ENCODE measurements around the gene ERGIC3. TPM values are rescaled to one million over a fixed set of nuclear protein-coding genes. Genes with fewer than 3 reads are reported as not detected.

ERGIC3 gene
- total RNA-seq (2014; rRNA removed; shearing (Covaris generic)) = 172 and 178 TPM in 2 replicates

DNA sequence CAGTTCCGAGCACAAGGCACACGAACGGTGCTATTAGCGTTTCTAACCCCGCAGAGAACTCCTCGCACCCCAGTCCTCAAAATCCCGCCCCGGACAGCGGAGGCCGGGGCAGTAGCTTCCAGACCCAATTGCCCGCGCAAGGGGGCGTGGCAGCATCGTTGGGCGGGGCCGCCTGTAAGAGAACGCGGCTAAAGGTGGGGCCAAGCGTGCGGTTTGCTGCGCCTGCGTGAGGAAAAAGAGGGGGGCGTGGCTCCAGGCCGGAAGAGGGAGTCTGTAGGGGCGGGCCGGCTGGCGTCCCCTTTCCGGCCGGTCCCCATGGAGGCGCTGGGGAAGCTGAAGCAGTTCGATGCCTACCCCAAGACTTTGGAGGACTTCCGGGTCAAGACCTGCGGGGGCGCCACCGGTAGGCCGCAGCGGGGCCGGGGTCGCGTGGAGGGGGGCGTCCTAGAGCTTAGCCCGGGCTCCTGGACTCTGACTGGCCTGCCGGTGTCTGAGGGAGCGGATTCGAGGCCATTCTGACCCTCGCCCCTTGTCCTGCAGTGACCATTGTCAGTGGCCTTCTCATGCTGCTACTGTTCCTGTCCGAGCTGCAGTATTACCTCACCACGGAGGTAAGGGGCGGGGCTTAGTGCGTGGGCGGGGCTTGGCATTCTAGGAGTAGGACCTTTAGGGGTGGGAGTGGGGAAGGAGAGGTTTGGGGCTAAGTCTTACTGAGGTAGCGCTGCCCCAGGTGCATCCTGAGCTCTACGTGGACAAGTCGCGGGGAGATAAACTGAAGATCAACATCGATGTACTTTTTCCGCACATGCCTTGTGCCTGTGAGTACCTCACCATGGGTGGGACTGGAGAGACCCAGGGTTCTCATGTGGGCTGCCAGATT, at the start of gene ERGIC3:
TSS of gene ERGIC3 (plus strand) at position 296 of the 880 bp plus-strand sequence. CDS start at position 316, 20 bp downstream.
- peak; percentile 98 for DNase-seq (ENCODE audit: low read depth)

DNA sequence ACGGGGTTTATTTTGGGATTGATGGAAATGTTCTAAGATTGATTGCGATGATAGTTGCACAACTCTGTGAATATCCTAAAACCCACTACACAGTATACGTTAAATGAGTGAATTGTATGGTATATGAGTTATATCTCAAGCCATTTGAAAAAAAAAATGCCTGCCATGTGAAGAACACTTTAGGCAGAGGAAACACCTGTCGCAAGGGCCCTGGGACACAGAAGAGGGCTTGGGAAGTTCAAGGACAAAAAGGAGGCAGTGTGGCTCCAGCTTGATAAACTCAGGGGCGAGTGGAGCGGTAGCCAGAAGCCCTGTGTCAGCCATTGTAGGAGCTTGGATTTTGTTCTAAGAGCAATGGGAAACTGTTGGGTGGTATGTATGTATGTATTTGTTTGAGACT, 49.5 kb upstream of the ERGIC3 start:
- no peak for DNase-seq (ENCODE audit: low read depth)

DNA sequence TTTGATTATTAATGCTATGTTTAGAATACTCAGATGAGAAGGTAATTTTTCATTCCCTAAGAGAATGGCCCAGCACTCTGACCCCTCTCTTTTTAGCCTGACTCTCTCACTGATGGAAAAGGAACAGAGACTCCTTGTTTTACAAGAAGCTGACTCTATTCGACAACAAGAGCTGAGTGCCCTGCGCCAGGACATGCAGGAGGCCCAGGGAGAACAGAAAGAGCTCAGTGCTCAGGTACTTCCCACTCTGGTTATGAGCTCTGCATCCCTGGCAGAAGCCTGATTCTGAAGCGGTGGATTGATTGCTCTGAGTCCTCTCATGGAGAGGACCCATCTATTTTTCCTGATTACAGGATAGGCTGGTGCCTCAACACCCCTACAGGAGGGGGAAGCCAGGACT, 45.4 kb upstream of the ERGIC3 start:
- no peak for DNase-seq (ENCODE audit: low read depth)

DNA sequence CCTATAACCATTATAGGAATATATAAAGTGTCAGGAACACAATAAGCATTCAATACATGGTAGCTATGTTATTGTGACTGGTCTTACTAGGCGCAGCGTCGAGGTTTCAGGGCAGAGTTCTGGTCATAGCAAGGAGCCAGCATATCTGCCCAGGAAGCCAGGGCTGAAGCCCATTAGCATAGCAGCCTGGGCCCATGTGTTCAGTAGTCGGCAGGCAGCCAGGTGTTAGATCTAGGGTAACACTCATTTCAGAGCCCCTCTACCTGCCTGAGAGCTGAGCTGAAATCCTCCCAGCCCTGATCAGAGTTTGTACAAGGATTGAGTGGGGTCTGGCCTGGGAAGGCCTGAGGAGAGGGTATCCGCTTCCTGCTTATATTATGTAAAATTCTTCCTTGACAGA, 44.6 kb upstream of the ERGIC3 start:
- no peak for DNase-seq (ENCODE audit: low read depth)

DNA sequence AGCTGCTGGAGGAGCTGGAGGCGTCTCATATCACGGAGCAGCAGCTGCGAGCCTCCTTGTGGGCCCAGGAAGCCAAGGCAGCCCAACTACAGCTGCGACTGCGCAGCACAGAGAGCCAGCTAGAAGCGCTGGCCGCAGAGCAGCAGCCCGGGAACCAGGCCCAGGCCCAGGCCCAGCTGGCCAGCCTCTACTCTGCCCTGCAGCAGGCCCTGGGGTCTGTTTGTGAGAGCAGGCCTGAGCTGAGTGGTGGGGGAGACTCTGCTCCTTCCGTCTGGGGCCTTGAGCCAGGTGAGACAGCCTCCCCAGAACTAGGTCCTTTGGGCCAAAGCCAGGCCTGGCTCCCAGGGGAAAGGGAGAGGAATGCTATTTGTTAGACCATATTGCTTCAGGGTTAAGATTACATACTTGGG, 44.1 kb upstream of the ERGIC3 start:
- DNase-seq (ENCODE audit: low read depth) = no peak

DNA sequence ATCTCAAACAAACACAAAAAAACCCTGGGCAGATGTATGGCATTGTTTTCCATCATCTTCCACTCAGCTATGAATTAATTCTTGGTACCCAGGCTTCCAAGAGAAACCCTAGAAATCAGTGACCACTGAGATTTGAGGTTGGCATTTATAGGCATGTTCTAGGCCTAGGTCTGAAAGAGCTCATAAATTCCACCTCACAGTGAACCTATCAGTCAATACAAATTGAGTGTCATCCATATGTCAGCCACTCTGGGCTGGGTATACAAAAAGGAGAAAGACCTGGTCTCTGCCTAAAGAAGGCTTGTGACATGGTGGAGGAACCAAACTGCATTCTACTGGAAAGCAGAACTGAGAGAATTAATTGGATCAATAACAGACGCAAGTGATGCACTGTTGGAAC, 42.6 kb upstream of the ERGIC3 start:
- no peak for DNase-seq (ENCODE audit: low read depth)

DNA sequence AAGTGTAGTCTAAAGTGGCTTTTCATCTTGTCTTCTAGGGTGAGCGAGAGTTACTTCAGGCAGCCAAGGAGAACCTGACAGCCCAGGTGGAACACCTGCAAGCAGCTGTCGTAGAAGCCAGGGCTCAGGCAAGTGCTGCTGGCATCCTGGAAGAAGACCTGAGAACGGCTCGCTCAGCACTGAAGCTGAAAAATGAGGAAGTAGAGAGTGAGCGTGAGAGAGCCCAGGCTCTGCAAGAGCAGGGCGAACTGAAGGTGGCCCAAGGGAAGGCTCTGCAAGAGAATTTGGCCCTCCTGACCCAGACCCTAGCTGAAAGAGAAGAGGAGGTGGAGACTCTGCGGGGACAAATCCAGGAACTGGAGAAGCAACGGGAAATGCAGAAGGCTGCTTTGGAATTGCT, 39.5 kb upstream of the ERGIC3 start:
- DNase-seq (ENCODE audit: low read depth) = no peak

DNA sequence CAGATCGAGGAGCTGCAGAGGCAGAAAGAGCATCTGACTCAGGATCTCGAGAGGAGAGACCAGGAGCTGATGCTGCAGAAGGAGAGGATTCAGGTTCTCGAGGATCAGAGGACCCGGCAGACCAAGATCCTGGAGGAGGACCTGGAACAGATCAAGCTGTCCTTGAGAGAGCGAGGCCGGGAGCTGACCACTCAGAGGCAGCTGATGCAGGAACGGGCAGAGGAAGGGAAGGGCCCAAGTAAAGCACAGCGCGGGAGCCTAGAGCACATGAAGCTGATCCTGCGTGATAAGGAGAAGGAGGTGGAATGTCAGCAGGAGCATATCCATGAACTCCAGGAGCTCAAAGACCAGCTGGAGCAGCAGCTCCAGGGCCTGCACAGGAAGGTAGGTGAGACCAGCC, 38.6 kb upstream of the ERGIC3 start:
- DNase-seq (ENCODE audit: low read depth) = no peak

DNA sequence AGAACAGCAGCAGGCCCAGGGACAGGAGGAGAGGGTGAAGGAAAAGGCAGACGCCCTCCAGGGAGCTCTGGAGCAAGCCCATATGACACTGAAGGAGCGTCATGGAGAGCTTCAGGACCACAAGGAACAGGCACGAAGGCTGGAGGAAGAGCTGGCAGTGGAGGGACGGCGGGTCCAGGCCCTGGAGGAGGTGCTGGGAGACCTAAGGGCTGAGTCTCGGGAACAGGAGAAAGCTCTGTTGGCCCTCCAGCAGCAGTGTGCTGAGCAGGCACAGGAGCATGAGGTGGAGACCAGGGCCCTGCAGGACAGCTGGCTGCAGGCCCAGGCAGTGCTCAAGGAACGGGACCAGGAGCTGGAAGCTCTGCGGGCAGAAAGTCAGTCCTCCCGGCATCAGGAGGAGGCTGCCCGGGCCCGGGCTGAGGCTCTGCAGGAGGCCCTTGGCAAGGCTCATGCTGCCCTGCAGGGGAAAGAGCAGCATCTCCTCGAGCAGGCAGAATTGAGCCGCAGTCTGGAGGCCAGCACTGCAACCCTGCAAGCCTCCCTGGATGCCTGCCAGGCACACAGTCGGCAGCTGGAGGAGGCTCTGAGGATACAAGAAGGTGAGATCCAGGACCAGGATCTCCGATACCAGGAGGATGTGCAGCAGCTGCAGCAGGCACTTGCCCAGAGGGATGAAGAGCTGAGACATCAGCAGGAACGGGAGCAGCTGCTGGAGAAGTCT, 37.9 kb upstream of the ERGIC3 start:
- no peak for DNase-seq (ENCODE audit: low read depth)

DNA sequence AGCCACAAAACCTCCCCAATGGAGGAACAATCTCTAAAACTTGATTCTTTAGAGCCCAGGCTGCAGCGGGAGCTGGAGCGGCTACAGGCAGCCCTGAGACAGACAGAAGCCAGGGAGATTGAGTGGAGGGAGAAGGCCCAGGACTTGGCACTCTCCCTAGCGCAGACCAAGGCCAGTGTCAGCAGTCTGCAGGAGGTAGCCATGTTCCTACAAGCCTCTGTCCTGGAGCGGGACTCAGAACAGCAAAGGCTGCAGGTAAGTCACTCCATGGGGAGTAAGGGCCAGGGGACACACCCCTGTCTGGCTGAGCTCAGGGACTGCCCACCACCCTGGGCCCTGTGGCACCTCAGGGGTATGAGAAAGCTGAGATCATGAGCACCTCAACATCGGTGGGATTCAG, 37.1 kb upstream of the ERGIC3 start:
- no peak for DNase-seq (ENCODE audit: low read depth)

DNA sequence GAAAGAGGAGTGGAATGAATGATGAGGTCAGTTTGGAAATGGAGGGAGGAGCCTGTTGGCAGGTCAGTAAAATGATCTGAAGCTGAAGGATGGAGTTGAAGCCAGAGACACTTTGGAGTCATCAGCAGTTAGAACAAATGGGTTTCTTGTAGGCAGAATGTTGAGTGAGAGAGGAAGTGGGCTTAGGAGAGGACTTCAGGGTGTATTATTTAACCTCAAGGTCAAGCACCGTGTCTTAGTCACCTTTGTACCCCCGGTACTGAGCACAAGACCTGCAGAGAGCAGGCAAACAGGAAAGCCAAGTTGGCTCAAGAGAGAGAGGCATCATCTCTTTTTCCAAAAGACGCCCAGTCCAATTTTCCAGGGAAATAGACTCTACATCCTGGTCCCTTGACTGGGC, 35.7 kb upstream of the ERGIC3 start:
- DNase-seq (ENCODE audit: low read depth) = no peak

DNA sequence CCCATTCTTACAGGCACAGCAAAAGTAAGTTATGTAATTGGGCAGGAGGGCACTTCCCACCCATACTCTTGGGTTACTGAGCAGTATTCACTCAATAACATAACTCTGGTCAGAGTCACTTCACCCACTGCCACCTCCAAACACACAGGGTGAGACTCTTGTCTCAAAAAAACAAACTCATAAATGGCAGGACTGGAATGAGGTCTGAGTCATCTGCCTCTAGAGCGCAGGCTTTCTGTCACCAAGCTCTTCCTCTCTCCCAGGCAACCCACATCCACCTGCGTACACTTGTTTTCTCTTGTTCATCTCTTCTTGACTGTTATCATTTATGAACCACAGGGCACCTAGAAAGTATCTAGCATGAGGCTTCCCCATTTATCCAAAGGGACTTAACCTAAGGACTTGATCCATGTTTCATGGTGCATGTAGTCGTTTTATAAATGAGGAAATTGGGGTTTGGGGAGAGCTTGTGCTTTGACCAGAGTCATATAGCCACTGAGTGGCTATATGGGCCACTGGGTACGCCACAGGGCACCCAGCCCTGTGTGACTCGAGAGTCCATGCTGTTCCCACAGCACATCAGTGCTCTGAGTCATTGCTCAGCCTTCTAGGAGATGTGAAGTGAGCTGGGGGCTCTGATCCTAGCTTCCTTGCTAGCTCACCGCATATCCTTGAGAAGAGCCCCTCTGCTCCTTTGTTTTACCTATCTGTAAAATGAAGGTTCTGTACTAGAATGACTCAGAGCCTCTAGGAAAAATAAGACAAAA, 34.8 kb upstream of the ERGIC3 start:
- peak; percentile 21 for DNase-seq (ENCODE audit: low read depth)

DNA sequence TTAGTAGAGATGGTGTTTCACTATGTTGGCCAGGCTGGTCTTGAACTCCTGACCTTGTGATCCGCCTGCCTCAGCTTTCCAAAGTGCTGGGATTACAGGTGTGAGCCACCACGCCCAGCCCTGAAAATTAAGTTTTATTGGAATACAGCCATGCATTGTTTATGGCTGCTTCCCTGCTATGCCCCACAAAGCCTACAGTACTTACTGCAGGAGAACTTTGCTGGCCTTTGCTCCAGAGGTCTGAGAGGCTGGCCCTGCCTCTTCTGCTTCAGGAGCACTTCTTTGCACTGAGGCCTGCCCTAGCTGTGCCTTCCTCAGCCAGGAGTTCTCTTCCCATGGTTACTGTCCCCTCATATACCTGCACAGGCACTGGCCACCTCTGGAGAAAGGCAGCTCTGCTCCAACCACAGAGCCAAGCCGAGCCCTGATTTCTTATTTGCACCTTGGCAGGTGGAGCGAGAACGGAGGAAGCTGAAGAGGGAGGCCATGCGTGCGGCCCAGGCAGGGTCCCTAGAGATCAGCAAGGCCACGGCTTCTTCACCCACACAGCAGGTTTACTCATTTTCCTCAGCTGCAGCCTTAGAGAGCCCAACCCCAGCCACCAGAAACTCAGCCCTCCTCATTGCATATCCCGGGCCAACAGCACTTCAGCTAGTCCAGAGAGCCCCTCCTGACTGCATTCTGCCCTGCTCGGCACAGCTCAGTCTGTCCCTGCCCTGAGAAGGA, 33.2 kb upstream of the ERGIC3 start:
- no peak for DNase-seq (ENCODE audit: low read depth)

DNA sequence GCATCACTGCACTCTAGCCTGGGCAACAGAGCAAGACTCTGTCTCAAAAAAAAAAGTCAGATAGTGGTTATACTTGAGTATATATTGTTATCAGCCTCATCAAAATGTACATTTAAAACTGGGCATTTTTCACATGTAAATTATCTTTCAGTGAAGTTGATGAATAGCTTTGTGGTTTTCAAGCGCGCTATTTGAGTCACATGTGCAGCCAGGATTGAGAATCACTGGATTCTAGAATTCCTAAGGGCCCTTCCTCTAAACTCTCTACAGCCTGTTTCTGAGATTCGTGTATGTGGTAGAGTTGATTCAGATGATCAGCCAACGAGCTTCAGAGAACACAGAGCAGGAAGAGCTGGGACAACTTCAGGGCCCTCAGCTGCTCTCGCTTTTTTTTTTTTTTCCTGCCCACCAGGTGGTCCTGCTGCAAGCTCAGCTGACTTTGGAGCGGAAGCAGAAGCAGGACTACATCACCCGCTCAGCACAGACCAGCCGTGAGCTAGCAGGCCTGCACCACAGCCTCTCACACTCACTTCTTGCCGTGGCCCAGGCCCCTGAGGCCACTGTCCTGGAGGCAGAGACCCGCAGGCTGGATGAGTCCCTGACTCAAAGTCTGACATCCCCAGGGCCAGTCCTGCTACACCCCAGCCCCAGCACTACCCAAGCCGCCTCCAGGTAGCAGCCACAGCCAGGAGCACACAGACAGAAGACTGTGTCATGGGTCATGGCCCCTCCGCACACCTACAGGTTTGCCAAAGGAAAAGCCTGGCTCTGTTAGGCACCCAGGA, 30.7 kb upstream of the ERGIC3 start:
- no peak for DNase-seq (ENCODE audit: low read depth)

DNA sequence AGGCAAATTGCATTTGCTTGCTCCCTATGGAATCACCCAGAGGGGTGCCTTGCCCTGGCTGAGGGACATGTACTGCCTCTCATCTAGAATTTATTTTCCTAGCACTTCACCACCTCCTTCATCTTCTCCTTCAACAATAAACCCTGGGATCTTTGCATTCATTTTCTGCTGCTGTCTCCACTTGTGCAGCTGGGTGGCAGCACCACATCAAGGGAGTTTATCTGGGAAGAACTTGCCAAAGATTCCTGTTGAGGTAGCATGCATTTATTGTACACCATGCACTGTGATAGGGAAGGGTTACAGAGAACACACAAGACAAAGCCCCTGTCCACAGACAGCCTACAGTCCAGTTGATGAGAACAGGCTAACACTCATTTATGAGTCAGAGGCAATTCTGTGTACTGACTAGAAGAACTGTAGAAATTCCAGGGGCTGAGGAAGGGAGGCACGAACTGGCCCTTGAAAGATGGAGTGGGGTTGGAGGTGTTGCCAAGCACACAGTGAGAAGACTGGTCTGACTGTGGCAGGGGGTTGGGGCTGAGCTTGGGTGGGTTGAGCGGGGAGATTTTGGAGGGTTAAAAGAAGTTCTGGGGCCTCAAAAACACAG, 30.0 kb upstream of the ERGIC3 start:
- DNase-seq (ENCODE audit: low read depth) = peak; percentile 30

DNA sequence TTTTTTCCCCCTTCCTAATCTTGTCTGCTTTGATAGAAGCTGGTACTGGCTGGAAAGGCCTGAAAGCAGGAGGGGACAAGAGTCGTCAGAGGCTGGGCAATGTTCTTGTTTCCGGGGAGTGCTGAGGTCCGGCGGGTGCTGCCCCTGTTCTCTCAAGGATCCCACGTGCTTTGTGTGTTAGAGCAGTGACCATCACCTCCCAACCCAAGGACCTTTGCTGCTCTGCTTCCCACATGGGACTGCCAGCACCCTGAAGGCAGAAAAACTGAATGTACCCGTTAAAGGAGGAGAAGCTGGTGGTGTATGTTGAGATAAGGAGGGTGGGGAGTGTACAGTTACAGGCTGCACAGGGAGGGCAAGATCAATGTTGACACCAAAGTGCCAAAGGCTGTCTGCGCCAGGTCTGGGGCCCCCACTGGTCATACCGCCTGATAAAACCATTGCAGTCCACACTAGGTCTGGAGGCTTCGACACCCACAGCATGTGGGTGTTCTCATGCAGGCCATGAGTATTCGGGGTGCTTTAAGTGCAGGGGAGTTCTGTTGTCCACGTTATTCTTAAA, 27.4 kb upstream of the ERGIC3 start:
- no peak for DNase-seq (ENCODE audit: low read depth)

DNA sequence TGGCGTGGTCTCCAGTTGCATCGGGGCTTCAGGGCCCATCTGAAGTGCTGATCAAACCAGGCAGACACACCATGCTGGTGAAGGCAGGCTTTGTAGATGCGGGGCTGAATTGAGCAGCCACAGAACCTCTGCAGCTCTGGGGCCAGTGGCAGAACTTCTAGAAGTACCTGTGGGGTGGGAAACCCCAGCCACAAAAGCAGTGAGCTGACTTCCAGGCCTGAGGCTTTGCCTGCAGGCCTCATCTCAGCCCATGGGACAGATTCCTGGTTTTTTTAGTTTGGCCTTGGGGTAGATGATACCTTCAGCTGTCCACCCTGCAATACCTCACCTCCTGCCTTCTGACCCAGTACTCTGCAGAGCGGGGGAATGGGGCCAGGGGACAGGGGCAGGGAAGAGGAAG, 26.5 kb upstream of the ERGIC3 start:
- no peak for DNase-seq (ENCODE audit: low read depth)

DNA sequence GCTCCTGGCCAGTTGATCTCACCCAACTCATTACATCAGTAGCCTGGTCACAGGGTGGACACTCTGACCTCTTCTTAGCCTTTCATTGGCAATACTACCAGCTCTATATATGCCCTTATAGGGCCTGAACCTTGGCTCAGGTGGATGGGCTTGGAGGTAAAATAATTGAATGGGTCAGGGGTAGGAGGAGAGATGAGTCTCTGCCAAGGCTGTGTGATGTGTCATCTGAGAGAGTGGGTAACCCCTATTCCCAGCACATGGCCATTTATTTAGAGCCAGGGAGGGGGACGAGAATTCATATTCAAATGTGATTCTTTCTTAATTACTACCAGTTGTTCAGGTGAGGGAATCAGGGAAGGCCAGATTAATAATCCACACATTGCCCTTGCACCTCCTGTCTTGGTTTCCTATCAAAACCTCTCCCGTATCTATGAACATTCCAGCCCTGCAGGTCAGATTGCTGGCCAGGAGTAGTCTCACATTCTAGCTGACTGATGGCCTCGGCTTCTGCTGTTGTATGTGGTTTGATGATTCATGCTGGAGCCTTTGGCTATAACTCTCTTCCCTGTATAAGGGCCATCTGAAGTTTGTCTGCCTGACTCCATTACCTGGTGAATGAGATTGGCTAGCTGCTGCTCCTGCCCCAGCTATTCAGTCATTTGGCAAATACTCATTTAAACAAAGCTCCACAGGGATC, 25.8 kb upstream of the ERGIC3 start:
- DNase-seq (ENCODE audit: low read depth) = peak; percentile 86

DNA sequence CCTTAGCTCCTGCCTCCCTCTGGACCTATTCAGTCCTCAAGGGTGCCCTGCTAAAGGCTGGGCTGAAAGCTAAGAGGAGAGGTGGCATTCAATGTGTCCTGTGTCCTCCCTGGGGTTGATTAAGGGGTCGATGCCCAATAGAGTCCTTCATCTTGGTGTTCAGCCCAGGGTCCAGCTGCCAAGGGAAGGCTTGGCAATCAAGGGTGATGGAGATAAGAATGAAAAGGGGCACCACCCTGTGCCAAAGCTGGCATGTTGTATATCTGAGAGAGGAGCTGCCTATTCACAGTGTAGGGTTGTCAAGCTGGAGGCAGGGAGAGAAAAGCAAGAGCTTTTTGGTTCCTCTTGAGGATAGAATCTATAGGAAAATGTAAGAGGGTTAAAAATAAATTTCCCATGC, 24.8 kb upstream of the ERGIC3 start:
- DNase-seq (ENCODE audit: low read depth) = no peak
